NCI-H146 treated with DMSO at 0.1 percent for 48 hours (cell line): ENCODE measurements around the gene RAMP3.
A peak's percentile ranks its signal among the peaks of the same experiment; 100 is the strongest.
"Not testable (repeated sequence)": the region's sequence is repeated elsewhere in the genome, so short reads cannot be mapped to it uniquely, and the experiment has no call there.

ENCODE experiments used
- DNase-seq: peaks from one replicate; lab custom pipeline; 2025; ENCODE audit not compliant: unreplicated experiment; lab: John Stamatoyannopoulos, UW

Gene RAMP3, protein sequence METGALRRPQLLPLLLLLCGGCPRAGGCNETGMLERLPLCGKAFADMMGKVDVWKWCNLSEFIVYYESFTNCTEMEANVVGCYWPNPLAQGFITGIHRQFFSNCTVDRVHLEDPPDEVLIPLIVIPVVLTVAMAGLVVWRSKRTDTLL

DNA sequence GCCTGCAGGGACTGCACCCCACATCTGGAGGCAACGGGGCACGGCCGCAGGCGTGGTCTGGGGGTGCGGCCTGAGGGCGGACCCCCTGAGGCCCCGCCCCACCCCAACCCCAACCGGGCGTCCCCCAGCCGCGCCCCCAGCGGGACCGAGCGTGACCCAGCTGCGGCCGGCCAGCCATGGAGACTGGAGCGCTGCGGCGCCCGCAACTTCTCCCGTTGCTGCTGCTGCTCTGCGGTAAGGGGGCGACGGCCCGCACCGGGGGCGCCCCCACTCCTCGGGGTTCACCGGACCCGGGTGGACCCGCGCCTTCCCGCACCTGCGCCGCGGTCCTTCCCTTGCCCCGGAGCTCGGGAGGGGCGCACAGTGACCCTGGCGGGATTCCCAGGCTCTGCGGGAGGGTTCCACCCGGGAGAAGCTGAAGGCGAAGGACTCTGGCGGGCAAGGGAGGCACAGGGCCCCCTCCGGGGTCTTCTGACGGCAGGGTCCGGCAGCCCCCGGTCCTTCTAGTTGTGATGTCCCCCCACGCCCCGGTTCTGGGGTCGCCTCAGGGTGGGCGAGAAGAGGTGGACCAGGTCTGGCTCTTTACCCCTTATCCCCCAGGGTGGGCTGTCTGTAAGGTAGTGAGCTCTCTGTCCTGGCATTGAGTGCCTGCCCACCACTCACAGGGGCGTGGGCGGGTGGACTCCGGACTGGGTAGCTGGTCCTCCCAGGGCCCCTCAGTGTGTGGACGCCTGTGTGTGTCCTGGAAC, at the start of gene RAMP3:
Gene RAMP3, plus strand, starts transcription at position 139 of the 749 bp plus-strand sequence. Its CDS starts 38 bp downstream, at position 177.
- DNase-seq, result no peak

DNA sequence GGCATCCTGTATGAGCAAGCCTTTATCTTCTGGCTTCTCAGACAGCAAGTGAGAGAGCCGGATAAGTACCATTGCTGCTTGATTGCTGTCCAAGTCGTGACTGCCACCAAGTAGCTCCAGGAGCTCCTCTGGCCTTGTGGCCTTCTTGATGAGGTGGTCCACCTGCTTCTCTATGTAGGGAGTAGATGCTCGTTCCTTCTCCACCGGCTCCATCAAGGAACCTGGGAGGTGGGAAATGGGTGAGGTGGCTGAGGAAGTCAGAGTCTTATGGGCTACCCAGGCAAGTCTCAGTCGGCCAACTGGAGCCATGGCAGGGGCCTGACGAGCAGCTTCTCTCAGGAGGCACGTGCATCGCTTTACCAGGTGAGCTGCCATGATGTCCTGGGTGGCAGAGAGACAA, 48.7 kb upstream of the RAMP3 start:
- DNase-seq, result no peak

DNA sequence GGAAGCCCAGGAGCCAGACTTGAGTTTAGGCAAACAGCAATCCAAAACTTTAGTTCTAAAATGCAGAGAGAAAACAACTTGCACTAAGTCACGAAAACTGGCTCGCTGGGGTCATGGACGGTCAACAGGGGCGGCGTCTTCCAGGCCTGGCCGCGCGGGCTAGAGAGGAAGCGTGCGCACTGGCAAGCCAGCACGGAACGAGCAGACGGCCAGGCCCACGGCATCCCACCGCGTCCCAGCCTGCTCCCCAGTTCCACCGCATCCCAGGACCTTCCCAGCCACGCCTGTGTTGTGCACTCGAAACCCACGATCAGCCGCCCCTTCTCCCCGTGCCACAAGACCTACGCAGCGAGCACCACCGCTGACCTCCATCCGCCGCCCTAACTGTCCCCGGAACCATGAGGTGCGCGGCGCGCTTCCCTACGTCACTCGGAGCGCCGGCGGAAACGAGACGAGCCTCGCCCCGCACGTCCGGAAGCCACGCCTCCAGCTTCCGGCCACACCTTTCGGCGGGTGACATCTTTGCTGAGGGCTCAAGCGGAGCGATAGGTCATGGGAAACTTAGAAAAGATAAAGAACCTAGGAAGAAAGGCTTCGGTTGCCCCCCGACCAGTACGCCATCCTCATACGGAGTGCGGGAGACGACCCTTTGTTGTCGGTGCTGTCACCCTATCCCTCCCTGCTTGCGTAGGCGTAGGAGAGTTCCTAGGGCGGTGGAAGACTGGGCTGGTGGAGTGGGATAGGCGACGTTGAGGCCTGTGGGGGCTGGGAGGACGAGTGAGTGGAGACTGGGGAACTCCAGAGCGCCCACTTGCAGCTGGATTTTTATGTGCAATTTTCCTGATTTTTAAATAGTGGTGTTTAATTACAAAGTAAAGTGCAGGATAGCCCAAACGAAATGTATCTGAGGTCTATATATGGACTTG, 46.0 kb upstream of the RAMP3 start, which contains the start of gene TBRG4:
Gene TBRG4, minus strand, starts transcription at position 400 of the 926 bp plus-strand sequence. CDS start 2,460 bp downstream, outside the sequence.
- DNase-seq, result peak; percentile 93

DNA sequence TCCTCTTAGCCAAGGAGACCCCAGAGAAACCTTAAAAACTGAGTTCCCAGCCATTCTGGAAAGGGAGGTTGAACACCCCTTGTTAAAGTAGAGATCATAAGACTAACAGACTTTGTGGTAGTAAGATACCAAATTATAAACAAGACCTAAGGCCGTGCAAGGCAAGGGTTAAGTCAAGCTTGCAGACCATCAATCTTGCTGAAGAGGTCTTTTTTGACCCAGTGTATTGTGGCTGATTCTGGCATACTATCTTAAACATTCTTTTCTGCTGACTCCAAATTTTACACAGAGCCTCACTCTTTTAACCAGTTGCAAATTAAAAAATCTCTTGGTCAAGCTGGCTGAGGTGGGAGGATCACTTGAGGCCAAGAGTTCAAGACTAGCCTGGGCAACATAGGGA, 44.9 kb upstream of the RAMP3 start:
- DNase-seq, result no peak

DNA sequence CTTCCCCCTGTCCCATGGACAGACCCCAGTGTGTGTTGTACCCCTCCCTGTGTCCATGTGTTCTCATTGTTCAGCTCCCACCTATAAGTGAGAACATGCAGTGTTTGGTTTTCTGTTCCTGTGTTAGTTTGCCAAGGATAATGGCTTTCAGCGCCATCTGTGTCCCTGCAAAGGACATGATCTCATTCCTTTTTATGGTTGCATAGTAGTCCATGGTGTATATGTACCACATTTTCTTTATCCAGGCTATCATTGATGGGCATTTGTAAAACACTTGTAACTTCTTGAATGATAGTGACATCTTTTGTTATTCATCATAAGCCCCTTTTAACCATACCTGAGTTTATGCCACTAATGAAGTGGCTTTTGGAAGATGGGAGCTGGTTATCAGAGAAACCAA, 43.3 kb upstream of the RAMP3 start:
- DNase-seq, result not testable (repeated sequence)

DNA sequence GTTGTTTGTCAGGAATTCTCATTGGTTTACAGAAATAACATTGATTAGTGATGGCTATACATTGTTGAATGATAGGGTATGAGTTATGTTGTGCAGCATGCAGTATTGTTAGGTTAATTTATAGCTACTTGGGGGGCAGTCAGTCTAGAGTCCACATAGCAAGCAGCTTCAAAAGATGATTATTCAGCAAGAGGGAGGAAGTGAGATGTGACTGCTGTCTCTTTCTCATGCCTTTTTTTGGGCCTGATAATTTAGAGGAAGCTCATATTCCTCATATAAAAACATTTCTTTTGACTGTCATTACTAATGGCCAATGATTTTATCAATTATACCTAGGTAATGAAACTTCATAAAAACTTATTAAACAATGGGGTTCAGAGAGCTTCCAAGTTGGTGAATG, 42.7 kb upstream of the RAMP3 start:
- no peak for DNase-seq

DNA sequence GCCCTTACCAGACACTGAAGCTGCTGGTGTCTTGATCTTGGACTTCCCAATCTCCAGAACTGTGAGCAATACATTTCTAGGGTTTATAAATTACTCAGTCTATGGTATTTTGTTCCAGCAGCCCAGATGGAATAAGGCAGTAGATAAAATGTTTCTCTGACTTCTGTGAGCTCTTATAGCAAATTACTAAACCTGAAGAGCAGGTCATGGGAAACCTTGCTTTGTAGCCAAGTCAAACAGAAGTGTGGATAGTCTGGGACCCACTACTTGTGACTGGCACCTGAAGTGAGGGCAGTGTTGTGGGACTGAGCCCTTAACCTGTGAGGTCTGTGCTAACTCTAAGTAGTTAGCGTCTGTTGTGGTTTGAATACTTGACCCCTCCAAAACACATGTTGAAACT, 41.5 kb upstream of the RAMP3 start:
- no peak for DNase-seq

DNA sequence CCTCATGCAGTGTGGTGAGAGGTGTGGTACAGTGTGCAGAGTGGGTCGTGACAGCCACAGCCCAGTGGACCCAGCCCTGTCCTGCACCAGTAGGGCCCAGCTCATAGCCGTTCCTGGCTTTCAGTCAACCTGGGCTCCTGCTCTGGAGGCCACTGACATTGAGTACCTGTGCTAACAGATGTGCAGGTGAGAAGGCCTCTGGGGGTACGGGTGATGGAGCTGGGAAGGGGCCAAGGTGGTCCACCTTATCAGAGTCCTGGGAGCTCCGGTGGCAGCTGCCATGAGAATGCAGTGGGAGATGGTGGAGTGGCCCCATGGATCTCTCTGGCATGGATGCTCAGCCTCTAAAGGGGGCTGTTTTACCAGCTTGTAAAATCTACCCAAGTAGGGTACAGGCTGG, 40.0 kb upstream of the RAMP3 start:
- no peak for DNase-seq

DNA sequence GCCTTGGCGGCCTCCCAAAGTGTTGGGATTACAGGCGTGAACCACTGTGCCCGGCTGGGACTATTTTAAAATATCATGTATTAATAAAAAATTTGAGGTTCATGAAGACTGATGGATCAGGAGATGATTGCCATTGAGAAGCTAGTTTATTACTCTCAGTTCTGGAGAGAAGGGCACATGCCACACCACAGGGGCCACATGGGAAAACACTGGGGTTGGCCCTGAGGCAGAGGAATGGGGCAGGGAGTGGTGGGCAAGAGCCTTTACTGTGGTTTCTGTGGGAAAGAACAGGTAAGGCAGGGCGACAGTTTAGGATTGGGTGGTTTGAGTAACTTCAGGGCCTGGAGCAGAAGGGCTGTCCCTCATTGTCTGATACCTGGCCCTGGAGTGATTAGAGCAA, 39.3 kb upstream of the RAMP3 start:
- no peak for DNase-seq

DNA sequence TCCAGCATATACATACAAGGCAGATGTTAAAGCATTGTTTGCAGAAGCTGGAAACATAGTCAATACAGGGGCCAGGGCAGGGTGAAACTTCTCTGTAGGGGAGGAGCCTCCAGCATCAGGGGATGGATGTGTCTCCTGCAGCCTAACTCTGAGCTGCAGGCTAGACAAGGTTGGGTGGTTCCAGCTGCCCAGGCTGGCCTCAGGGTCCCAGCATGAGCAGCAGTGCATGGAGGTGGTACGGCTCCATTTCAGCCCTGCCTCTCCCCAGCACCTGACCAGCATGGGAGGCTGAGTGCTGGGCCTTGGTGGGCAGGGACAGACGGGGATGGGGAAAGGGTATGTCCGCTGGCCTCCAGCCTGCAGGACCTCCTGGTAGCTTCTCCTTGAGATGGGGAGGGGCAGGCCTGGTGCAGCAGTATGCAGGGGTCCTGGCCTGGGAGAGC, 38.7 kb upstream of the RAMP3 start:
- DNase-seq, result no peak

DNA sequence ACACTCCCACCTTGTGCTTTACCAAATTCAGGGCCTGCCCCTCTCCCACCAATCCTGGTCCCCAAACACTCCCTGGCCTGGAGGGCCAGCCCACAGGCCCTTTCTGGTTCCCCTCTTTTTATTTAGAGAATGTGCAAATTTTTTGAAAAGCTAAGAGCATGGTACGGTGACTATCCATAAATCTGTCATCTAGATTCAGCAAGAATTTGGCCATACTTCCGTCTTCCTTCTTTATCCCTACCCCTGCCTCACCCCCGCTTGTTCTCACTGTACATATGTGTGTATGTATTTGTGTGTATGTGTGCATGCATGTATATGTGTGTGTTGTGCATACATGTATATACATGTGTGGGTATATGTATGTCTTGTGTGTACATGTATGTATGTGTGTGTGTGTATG, 38.0 kb upstream of the RAMP3 start:
- no peak for DNase-seq

DNA sequence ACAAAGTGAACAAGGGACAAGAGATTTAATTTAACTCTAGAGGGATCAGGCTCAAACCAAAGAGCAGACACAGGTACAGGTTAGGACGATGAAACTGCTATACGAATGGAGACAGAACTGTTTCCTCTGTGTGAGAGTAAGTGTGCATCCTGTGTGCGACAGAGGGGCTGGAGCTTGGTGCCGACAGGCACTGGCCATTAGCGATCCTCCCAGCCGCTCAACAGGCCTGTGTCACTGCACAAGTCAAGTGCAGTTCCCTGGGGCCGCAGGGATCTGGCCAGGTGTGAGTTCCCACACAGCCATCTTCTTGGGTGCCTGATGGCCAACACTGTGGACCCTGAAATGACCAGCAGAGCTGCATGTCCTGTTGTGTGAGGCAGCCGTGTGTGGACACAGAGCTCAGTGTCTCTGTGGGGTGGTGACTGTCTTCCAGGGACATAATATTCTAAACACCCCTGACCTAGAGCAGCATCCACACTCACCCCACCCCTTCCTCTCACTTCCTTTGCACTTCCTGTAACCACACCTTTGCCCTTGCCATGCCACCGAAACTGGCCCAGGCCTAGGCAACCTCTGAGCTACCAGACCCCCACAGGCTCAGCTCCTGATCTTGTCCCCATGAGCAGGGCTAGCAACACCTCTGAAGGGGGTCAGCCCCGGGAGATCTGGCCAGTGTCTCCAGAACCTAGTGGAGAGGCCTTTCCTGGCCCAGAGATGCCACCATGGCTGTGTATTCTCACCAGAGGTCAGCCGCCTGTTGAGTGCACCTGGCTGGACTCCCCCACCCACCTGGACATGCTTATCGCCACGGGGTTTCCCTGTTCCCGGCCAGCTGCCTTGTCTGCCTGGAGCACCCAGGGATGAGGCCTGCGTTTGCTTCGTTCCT, 34.4 kb upstream of the RAMP3 start:
- DNase-seq, result peak; percentile 79

DNA sequence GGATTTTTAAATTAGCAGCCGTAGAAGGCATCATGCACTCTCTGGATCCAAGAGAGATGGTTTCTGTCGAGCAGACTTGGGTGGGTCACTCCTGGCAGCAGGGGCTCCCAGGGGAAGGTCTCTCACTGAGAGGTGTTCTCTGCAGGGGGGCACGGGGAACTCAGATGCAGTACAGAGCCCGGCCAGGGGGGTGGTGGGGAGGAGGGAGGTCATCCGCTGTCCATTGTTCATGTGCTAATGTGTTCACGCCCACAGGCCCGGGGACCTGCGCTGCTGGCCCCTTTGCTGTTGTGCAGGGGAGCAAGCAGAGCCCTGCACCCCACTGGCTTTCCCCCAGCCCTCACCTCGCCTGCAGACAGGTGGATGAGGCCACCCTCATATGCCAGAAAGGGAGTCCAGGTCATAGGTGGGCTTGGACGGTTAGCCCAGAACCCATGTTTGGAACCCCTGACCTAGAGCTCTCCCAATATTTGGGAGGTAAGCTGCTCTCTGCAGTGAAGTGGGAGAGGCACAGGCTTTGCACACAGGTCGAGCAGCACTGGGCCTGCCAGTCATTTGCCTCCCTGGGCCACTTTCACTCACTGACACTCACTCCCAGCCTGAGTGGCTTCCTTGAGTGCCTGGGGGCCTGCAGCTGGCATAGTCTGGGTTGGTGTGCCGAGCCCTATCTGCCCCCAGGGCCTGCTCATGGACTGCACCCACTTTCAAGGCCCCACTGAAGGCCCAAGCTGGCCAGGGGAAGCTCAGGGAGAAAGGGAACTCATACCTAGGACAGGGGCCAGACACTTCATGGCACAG, 33.5 kb upstream of the RAMP3 start:
- peak; percentile 79 for DNase-seq

DNA sequence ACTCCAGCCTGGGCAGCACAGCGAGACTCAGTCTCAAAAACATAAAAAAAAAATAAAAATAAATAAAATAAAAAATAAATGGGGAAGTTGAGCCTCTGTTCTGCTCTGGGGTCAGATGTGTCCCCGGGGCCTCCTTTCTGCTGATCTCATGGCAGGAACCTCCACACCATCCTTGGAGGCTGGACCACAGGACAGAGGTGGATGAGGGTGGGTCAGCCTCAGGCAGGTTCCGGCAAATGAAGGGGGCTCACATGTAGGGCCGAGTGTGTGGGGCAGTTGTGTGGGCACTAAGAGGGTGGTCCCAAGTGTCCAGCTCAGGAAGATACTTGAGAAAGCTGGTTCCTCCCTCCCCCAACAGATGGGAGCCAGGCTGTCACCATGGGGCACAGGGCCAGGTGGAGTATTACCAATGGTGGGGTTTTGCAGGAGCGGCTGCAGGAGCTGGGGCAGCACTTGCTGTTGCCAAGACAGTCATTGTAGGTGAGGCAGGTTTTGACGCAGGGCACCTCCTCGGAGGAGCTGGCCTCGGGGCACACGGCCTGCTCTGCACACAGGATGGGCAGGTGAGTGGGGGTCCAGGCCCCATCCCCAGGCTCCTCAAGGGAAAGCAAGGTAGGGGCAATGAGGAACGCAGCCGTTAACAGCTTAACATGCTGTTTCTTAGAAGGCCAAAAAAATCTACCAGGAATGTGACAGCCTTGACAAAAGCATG, 32.2 kb upstream of the RAMP3 start:
- no peak for DNase-seq

DNA sequence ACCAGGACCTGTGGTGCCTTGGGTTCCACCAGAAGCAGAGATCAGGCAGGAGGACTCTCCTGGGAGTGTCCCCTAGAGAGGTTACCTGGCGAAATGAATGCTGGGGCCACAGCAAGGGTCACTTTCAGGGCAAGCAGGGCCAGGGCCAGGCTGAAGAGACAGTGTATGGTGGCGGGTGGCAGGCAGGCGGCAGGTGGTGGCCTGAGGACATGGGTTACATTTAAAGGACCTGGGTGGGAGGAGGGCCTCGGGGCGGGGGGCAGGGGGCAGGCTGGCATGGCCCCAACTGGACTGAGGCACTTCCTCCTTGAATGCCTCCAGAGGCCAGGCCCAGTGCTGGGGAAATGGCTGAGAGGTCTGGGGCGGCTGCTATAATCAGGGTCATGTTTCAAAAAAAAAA, 31.4 kb upstream of the RAMP3 start:
- no peak for DNase-seq

DNA sequence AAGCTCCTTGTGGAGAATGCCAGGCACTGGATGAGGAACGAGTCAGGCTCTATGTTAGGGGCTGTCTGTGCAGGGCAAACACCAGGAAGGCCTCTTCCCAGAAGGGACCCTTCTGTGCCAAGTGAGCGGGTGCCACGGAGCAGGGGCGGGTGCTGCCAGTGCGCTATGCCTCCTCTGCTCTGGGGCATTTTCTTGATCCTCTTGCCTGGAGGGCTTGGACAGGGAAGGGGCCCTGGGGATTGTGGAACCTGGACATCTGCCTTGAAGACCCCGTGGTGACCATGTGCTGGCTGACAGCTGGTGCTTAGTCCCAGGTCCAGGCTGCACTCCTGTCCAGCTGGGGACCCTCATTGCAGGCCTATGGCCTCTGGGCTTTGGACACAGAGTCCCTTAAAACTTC, 30.7 kb upstream of the RAMP3 start:
- no peak for DNase-seq

DNA sequence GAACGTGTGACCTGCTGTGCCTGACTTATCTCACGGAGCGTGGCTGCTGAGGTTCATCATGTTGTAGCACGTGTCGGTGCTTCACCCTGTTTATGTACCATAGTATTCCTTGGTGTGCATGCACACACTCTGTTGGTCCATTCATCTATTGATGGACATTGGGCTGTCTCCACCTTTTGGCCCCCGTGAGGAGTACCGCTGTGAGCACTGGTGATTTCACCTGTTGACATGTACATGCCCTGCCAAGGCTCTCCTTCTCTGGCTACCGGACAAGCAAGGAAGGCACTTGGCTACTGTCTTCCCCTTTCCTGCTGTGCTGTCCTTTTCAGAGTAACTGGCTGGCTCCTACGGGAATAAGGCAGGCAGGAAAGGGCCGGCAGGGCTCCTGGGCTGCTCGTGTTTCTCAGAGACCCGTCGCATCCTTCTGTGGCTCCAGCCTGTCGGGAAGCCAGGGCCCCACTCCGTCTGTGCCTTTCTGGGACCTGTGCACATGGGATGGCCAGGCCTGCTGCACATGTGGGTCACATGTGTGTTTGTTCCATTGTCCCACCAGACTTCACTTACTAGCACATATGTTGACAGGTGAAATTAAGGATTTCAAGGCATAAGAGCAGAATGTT, 28.3 kb upstream of the RAMP3 start:
- no peak for DNase-seq

DNA sequence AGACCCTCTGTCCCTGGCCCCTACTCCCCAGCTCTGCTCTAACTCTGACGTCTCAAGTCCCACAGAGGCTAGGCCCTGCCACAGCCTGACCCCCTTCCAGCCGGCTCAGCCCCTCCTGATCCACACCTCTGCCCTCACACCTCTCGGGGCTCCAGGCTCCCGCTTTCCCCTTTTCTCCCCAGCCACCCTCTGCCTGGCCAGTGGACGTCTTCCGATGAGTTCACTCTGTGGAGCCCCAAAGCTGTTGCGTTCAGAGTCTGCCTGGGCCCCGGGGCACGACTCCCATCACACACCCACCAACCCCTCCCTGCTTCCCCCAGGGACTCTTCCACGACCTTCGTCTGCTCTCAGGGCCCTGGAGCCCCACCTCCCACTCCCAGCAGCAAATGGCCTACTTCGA, 27.7 kb upstream of the RAMP3 start:
- DNase-seq, result no peak

DNA sequence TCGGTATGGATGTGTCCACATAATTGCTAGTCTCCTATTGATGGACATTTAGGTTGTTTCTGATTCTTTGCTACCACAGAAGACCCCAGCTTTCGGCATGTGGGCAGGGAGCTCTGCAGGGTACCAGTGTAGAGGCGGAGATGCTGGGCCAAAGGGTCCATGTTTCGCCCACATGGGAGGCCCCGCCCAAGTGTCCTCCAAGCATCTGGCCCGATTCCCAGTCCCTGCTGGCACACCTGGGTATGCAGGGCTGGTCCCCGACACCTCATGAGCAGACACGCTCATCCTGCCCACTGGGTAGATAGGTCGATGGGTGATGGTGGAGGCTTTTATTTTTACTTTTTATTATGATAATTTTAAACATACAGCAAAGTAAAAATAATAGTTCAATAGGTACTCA, 26.7 kb upstream of the RAMP3 start:
- DNase-seq, result no peak
